Measurements from ENCODE around the gene SLC6A15. TPM values are rescaled to one million over a fixed set of nuclear protein-coding genes. Genes with fewer than 3 reads are reported as not detected.

Gene SLC6A15
- total and polyA plus RNA-seq, 9 donors, result 0.84 to 4.1 (median 1.2) TPM

DNA sequence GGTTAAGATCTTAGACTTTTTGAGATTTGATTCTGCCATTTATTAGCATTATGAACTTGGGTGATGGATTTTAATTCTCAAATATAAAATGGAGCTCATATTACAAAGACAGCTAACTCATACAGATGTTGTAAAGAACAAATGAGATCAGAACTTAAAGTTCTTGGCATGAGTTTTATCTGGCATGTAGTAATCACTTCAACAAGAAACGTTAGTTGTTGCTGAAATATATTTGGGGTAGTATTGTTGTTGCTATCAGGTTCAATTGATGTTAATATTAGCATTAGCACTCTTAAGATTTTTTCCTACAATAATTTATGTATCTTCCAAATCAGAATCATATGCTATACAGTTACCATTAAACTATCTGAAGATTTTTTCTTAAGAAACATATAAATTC is 71.0 kb downstream of the SLC6A15 start:
- H3K4me1 ChIP-seq (ENCODE audit: control insufficient read depth, insufficient read depth, low read length), result no peaks in the 10 kb centered on the region
- H3K27ac ChIP-seq (ENCODE audit: low read length), result no peak overlapping the region
- peak; percentile 62 for DNase-seq
- no peak overlapping the region for H3K4me3 ChIP-seq (ENCODE audit: low read length)
- H3K9me3 ChIP-seq (replicated peaks; ENCODE audit: control insufficient read depth, low read depth, low read length), result no peaks in the 10 kb centered on the region
- WGBS (ENCODE audit: insufficient coverage), result no CpG with 5 or more reads among the region's 1 CpG
- H3K27me3 ChIP-seq (ENCODE audit: control insufficient read depth, insufficient read depth, low read length), result no peaks in the 10 kb centered on the region
- H3K36me3 ChIP-seq (ENCODE audit: control insufficient read depth, insufficient read depth, low read length), result no peaks in the 10 kb centered on the region

DNA sequence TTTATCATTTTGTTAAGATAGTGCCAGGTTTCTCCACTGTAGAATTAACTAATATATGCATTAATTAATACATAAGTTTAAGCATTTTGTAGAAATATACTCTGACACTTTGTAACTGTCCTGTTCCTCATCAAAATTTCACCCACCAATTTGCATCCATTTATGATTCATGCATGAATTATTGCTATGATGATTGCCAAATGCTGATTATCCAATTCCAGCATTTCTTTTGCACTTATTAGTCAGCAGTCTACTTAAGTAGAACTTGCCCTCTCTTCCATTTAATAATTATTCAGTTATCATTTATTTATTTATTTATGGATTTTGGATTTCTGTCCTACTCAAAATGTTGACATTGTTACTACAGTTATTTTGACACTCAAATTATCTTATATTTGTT is 72.2 kb downstream of the SLC6A15 start:
- H3K4me3 ChIP-seq (ENCODE audit: low read length), result no peak overlapping the region
- no peak for DNase-seq
- no peaks in the 10 kb centered on the region for H3K9me3 ChIP-seq (replicated peaks; ENCODE audit: control insufficient read depth, low read depth, low read length)
- H3K36me3 ChIP-seq (ENCODE audit: control insufficient read depth, insufficient read depth, low read length), result no peaks in the 10 kb centered on the region
- no peaks in the 10 kb centered on the region for H3K27me3 ChIP-seq (ENCODE audit: control insufficient read depth, insufficient read depth, low read length)
- no peak overlapping the region for H3K27ac ChIP-seq (ENCODE audit: low read length)
- H3K4me1 ChIP-seq (ENCODE audit: control insufficient read depth, insufficient read depth, low read length), result no peaks in the 10 kb centered on the region

DNA sequence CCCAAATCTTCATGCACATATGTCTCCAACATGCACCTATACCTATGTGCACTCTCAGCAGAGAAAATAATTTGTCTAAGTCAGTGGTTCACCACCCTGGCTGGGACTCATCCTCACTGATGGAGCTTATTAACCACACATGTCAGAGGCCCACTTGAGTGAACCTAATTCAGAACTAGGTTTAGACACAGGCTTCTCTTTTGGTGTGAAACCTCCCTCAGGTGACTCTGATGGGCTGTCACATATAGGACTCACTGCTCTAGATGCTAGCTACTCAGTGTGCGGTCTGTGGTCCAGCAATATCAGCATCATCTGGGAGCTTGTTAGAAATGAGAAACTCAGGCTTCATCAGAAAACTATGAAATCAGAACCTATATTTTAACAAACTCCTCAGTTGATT is 85.7 kb downstream of the SLC6A15 start:
- Histone ChIP-seq H3K27me3 (ENCODE audit: control insufficient read depth, insufficient read depth, low read length) (no peaks in the 10 kb centered on the region), H3K4me1 (ENCODE audit: control insufficient read depth, insufficient read depth, low read length) (no peaks in the 10 kb centered on the region), H3K4me3 (ENCODE audit: low read length) (no peak overlapping the region), H3K27ac (ENCODE audit: low read length) (no peak overlapping the region), H3K9me3 (replicated peaks; ENCODE audit: control insufficient read depth, low read depth, low read length) (no peaks in the 10 kb centered on the region), H3K36me3 (ENCODE audit: control insufficient read depth, insufficient read depth, low read length) (no peaks in the 10 kb centered on the region)
- WGBS (ENCODE audit: insufficient coverage), result 88% methylated on average over 1 of the region's 1 CpG
- no peak for DNase-seq

DNA sequence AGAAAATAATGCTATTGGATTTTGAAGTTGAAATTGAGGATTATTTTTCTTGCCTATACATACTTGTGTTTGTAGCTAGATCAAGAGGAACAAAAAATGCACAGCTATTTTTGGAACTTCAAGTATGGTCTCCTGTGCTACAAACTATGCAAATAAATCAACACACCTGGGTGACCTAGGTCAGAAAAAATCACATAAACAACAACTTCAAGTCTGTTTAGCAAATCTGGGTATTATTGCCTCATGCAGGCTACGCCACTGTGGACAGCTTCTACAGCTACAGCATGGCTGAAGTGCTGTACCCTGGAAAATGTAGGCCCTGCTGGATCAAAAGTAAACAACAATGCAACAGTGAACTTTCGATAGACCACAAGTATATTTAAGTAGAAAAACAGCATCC is 87.5 kb downstream of the SLC6A15 start:
- Histone ChIP-seq H3K27me3 (ENCODE audit: control insufficient read depth, insufficient read depth, low read length) (no peaks in the 10 kb centered on the region), H3K36me3 (ENCODE audit: control insufficient read depth, insufficient read depth, low read length) (no peaks in the 10 kb centered on the region), H3K9me3 (replicated peaks; ENCODE audit: control insufficient read depth, low read depth, low read length) (no peaks in the 10 kb centered on the region), H3K27ac (ENCODE audit: low read length) (no peak overlapping the region), H3K4me1 (ENCODE audit: control insufficient read depth, insufficient read depth, low read length) (no peaks in the 10 kb centered on the region), H3K4me3 (ENCODE audit: low read length) (no peak overlapping the region)
- WGBS (ENCODE audit: insufficient coverage), result no CpG with 5 or more reads among the region's 2 CpGs
- DNase-seq, result no peak

DNA sequence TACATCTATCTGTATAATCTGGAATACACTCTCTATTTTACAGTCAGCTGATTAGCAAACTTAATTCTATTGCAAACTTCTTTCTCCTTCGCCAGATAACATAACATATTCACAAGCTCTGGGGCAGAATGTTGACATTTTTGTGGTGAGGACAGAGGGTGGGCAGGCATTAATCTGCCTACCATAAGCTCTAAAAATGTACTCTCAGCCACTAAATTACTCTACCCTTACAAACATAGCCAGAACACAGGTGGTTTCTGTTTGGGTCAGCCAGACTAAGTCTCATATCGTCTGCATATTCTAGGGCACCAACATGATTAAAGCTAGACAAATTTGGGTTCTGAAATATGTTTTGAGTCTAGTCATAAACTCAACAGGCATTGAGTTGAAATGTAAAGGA is 90.1 kb downstream of the SLC6A15 start:
- H3K9me3 ChIP-seq (replicated peaks; ENCODE audit: control insufficient read depth, low read depth, low read length), result no peaks in the 10 kb centered on the region
- H3K4me3 ChIP-seq (ENCODE audit: low read length), result no peak overlapping the region
- H3K36me3 ChIP-seq (ENCODE audit: control insufficient read depth, insufficient read depth, low read length), result no peaks in the 10 kb centered on the region
- WGBS (ENCODE audit: insufficient coverage), result no CpG with 5 or more reads among the region's 2 CpGs
- H3K4me1 ChIP-seq (ENCODE audit: control insufficient read depth, insufficient read depth, low read length), result no peaks in the 10 kb centered on the region
- H3K27ac ChIP-seq (ENCODE audit: low read length), result no peak overlapping the region
- DNase-seq, result no peak
- no peaks in the 10 kb centered on the region for H3K27me3 ChIP-seq (ENCODE audit: control insufficient read depth, insufficient read depth, low read length)

DNA sequence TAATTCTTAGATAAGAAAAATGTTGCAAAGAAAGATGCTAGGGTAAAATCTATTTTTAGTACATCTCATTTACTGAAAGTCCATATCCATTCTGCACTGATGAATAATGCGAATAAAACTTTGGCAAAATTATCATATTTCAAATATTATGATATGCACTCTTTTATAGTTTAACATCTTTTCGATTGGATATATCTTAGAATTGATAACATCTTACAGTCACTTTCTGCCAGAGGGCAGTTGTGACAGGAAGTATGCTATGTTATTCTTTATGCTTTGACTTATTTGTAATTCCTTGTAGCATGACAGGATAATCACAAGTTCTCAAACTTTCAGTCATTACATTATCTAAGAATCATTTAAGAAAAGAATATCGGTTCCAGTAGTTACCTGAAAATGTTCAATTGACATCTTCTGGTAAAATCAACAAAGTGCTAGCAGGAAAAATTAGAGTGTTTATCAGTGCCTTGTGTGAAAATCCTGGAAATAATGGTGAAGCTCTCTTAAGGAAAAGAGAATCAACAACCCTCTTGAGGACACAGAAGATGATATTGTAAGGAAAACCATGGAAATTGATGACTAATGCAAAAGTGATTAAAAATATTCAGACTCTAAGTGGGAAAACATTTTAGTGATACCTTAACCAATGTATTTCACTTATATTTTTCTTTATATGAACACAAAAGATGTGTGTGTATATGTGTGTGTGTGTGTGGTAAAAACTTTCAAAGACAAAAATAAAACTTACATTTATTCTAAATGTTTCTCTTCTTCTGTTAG is 95.5 kb downstream of the SLC6A15 start:
- H3K27ac ChIP-seq (ENCODE audit: low read length), result no peak overlapping the region
- H3K9me3 ChIP-seq (replicated peaks; ENCODE audit: control insufficient read depth, low read depth, low read length), result no peaks in the 10 kb centered on the region
- DNase-seq, result no peak
- no CpG with 5 or more reads among the region's 3 CpGs for WGBS (ENCODE audit: insufficient coverage)
- no peak overlapping the region for H3K4me3 ChIP-seq (ENCODE audit: low read length)
- H3K4me1 ChIP-seq (ENCODE audit: control insufficient read depth, insufficient read depth, low read length), result no peaks in the 10 kb centered on the region
- no peaks in the 10 kb centered on the region for H3K36me3 ChIP-seq (ENCODE audit: control insufficient read depth, insufficient read depth, low read length)
- H3K27me3 ChIP-seq (ENCODE audit: control insufficient read depth, insufficient read depth, low read length), result no peaks in the 10 kb centered on the region

DNA sequence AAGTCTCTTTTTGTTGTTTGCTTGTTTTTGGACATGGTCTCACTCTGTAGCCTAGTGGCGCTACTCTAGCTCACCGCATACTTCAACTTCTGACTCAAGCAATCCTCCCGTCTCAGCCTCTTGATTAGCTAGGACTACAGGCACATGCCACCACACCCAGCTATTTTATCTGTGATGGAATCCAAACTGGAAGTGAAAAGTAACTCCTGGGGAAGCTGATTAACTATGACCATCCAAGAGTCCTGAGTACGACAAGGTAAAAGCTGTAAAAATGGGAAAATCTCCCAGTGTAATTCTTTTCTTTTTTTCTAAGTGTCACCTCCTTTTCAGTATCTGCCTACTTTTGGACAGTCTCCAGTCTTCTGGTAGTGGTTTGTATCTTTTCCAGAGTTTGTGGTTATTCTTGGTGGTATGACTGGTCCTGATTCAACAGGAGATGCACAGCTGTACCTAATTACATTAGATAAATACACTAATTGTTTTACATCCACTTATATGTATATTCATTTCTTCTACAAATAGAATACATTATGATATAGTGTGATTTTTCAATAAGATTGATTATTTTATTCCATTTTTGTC is 97.8 kb downstream of the SLC6A15 start:
- WGBS (ENCODE audit: insufficient coverage), result no CpG with 5 or more reads among the region's 4 CpGs
- no peaks in the 10 kb centered on the region for H3K36me3 ChIP-seq (ENCODE audit: control insufficient read depth, insufficient read depth, low read length)
- H3K4me3 ChIP-seq (ENCODE audit: low read length), result no peak overlapping the region
- H3K27me3 ChIP-seq (ENCODE audit: control insufficient read depth, insufficient read depth, low read length), result no peaks in the 10 kb centered on the region
- no peak overlapping the region for H3K27ac ChIP-seq (ENCODE audit: low read length)
- H3K4me1 ChIP-seq (ENCODE audit: control insufficient read depth, insufficient read depth, low read length), result no peaks in the 10 kb centered on the region
- H3K9me3 ChIP-seq (replicated peaks; ENCODE audit: control insufficient read depth, low read depth, low read length), result no peaks in the 10 kb centered on the region
- DNase-seq, result no peak

DNA sequence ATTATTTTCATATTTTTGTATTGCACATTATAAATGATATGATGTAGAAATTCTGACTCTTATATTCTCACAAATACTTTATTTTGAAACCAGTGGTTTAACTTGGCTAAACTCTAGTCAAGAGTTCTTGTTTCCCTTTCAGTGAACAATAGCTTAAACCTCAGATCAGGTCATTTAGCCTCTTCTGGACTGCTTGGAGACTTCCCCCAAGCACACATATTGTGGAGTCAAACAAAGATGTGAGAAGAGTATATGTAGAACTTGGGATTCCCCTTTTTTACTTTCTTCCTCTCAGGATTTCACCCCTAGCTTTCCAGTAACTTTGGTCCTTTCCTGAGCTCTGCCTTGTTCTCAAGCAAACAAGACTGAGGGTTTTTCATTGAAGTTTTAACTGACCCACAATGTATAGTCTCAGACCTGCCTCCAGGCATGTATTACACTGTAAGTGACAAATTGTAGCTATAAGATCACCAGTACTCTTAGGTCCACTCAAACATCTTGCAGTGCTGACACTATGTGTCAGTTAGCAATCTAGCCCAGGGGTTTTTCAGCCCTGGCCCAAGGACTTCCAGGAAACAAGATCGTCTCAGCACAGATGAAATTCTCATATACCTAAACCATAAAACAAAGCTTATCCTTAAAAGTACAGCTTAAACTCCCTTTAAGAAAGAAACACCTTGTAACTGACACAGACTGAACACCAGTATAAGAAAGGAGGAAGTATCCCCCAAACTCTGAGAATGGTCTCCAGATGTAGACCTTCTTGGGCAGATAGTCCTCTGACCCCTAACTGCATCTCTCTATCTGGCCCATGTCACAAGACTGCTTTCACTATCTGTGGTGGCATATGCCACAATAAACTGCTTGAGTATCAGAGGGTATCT is 98.6 kb downstream of the SLC6A15 start:
- no peaks in the 10 kb centered on the region for H3K4me1 ChIP-seq (ENCODE audit: control insufficient read depth, insufficient read depth, low read length)
- no peak overlapping the region for H3K27ac ChIP-seq (ENCODE audit: low read length)
- no peaks in the 10 kb centered on the region for H3K27me3 ChIP-seq (ENCODE audit: control insufficient read depth, insufficient read depth, low read length)
- WGBS (ENCODE audit: insufficient coverage), result no CpG with 5 or more reads among the region's 1 CpG
- no peak overlapping the region for H3K4me3 ChIP-seq (ENCODE audit: low read length)
- H3K36me3 ChIP-seq (ENCODE audit: control insufficient read depth, insufficient read depth, low read length), result no peaks in the 10 kb centered on the region
- DNase-seq, result no peak
- no peaks in the 10 kb centered on the region for H3K9me3 ChIP-seq (replicated peaks; ENCODE audit: control insufficient read depth, low read depth, low read length)

DNA sequence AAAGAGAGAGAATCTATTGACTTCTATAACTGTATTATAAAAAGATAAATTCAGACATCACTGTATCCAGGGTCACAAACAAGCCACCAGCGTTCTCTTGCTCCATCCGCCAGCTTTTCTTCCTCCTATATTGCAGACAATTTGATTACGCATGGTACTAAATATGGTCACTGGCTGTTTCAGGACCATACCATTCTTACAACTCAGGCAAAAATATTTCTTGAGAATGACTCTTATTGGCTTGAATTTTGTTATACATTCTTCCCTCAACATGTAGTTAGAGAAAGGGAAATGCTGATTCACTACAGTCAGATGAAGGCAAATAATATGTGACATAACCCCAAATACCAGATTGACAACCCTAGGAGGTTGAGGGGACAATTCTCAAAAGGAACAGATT is 101.3 kb downstream of the SLC6A15 start:
- H3K36me3 ChIP-seq (ENCODE audit: control insufficient read depth, insufficient read depth, low read length), result no peaks in the 10 kb centered on the region
- no peaks in the 10 kb centered on the region for H3K4me1 ChIP-seq (ENCODE audit: control insufficient read depth, insufficient read depth, low read length)
- no peak overlapping the region for H3K27ac ChIP-seq (ENCODE audit: low read length)
- H3K9me3 ChIP-seq (replicated peaks; ENCODE audit: control insufficient read depth, low read depth, low read length), result no peaks in the 10 kb centered on the region
- WGBS (ENCODE audit: insufficient coverage), result no CpG with 5 or more reads among the region's 3 CpGs
- no peak overlapping the region for H3K4me3 ChIP-seq (ENCODE audit: low read length)
- H3K27me3 ChIP-seq (ENCODE audit: control insufficient read depth, insufficient read depth, low read length), result no peaks in the 10 kb centered on the region
- no peak for DNase-seq

DNA sequence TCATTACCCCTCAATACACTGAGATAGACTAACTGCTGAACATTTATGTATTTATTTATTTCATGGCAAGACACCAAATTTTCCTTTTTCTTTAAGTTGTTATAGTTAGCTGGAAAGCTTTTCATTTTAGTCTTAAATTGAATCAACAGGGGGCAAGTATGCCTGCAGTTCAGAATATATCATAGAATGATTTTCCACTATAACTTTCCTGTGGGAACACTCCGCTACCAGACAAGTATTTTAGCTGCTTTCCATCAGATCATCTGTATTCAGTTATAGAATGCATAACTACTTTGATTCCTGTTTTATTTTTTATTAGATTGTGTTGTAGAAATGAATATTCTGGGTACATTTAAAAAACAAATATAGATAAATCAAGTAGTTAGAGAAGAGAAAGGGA is 102.0 kb downstream of the SLC6A15 start:
- Histone ChIP-seq H3K4me1 (ENCODE audit: control insufficient read depth, insufficient read depth, low read length) (no peaks in the 10 kb centered on the region), H3K27ac (ENCODE audit: low read length) (no peak overlapping the region), H3K27me3 (ENCODE audit: control insufficient read depth, insufficient read depth, low read length) (no peaks in the 10 kb centered on the region), H3K4me3 (ENCODE audit: low read length) (no peak overlapping the region), H3K9me3 (replicated peaks; ENCODE audit: control insufficient read depth, low read depth, low read length) (no peaks in the 10 kb centered on the region), H3K36me3 (ENCODE audit: control insufficient read depth, insufficient read depth, low read length) (no peaks in the 10 kb centered on the region)
- DNase-seq, result peak; percentile 82
- no CpG with 5 or more reads among the region's 1 CpG for WGBS (ENCODE audit: insufficient coverage)
